Activated CD8-positive, alpha-beta memory T cell treated with anti-CD3 and anti-CD28 coated beads, Interleukin-2, amount 50 U/mL, for 4 hours (primary cell): ENCODE data around the gene SLC5A2.

ENCODE experiments used
- DNase-seq: peaks from one replicate; pipeline ENCODE4 v3.0.0-alpha.2; 2020

Gene SLC5A2

DNA sequence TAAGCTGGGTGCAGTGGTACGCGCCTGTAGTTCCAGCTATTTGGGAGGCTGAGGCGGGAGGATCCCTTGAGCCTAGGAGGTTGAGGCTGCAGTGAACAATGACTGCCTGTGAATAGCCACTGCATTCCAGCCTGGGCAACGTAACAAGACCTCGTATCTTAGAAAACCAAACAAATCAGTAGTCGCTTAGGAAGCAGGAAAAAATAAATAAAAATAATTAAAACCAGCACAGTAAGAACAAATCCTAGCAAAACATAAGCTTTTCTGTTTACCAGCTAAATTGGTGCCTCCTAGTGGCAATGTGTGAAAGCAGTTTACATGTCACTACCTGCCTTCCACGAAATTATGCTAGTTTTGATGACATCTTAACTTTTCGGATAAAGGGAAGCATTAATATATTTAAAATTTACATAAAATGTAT is 22.3 kb upstream of the SLC5A2 start:
- DNase-seq = no peak

DNA sequence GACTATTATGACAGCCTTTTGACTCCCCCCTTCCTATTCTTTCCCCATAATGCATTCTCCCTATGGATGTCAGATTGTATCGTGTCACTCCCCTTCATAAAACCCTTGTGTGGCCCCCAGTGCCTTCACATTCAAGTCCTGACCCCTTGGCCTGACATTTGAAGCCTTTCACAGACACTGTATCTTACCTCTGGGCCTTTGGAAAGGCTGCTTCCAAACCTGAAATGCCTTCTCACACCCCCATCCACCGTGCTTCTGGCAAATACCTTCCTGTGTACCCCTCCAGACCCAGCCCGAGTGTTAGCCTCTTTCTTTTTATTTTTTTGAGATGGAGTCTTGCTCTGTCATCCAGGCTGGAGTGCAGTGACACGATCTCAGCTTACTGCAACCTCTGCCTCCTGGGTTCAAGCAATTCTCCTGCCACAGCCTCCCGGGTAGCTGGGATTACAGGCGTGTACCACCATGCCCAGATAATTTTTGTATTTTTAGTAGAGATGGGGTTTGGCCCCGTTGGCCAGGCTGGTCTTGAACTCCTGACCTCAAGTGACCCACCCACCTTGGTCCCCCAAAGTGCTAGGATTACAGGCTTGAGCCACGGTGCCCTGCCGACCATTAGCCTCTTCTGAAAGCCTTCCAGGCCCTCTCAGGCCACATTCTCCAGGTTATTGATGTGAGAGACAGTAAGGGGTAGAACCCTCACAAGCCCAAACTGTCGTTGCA is 21.6 kb upstream of the SLC5A2 start:
- DNase-seq = no peak

DNA sequence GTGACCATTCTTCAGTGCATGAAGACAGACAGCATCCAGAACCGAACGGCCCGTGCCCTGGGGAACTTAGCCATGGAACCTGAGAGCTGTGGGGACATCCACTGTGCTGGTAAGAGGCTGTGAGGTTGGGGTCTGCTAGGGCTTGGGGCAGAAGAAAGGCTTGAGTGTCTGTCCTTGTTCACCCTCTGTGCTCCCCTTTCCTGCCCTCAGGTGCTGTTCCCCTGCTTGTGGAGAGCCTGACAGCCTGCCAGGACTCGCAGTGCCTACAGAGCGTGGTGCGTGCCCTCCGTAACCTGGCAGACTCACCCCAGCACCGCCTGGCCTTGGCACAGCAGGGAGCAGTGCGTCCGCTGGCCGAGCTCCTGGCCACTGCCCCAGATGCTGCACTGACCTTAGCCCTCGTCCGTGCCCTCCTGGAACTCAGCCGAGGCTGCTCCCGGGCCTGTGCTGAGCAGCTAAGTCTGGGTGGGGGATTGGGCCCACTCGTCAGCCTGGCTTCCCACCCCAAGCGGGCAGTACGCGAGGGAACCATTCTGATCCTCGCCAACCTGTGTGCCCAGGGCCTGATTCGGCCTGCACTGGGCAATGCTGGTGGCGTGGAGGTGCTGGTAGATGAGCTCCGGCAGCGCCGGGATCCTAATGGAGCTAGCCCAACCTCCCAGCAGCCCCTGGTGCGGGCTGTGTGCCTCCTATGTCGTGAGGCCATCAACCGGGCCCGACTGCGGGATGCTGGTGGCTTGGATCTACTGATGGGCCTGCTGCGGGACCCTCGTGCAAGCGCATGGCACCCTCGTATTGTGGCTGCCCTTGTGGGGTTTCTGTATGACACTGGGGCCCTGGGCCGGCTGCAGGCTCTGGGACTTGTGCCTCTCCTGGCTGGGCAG is 20.8 kb upstream of the SLC5A2 start:
- DNase-seq = no peak

- no peak for DNase-seq
Observed at GRCh38 chr16:31464348-31464769, 18.6 kb upstream of the SLC5A2 start.

GRCh38 chr16:31464781-31465260 is 18.1 kb upstream of the SLC5A2 start:
- no peak for DNase-seq

- no peak for DNase-seq
Observed at GRCh38 chr16:31465788-31466370, 17.0 kb upstream of the SLC5A2 start.

DNA sequence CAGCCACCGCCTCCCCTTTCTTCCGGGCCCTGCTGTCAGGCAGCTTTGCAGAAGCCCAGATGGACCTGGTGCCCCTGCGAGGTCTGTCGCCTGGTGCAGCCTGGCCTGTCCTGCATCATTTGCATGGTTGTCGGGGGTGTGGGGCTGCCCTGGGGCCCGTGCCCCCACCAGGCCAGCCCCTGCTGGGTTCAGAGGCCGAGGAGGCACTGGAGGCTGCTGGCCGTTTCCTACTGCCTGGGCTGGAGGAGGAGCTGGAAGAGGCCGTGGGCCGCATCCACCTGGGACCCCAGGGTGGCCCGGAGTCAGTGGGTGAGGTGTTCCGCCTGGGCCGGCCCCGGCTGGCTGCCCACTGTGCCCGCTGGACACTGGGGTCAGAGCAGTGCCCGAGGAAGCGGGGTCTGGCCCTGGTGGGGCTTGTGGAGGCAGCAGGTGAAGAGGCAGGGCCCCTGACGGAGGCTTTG is 16.5 kb upstream of the SLC5A2 start:
- no peak for DNase-seq

- no peak for DNase-seq
Observed at GRCh38 chr16:31467151-31467773, 15.7 kb upstream of the SLC5A2 start.

DNA sequence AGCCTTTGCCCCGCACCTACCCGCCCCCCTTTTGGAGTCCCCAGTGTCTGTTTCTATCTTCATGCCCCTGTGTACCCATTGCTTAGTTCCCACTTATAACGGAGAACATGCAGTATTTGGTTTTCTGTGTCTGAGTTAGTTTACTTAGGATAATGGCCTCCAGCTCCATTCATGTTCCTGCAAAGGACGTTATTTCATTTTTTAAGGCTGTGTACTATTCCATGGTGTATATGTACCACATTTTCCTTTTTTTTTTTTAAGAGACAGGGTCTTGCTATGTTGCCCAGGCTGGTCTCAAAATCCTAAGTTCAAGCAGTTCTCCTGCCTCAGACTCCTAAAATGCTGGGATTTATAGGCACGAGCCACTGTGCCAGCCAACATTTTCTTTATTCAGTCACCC is 15.1 kb upstream of the SLC5A2 start:
- DNase-seq = no peak

DNA sequence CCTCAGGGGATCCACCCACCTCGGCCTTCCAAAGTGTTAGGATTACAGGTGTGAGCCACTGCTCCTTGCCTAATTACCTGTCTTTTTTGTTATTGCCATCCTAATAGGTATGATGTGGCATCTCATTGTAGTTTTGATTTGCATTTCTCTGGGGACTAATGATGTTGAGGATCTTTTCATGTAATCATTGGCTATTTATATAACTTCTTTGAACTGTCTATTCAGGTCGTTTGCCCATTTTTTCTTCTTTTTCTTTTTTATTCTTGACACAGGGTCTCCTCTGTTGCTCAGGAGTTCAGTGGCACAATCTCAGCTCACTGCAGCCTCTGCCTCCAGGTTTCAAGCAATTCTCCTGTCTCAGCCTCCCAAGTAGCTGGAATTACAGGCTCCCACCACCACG is 12.3 kb upstream of the SLC5A2 start:
- no peak for DNase-seq

- no peak for DNase-seq
Observed at GRCh38 chr16:31471241-31471874, 11.6 kb upstream of the SLC5A2 start.

- no peak for DNase-seq
Observed at GRCh38 chr16:31471875-31472708, 10.8 kb upstream of the SLC5A2 start, which contains the start of gene TGFB1I1. Gene TGFB1I1 (plus strand): TSS chr16:31472152. CDS start chr16:31472189, 37 bp downstream.

DNA sequence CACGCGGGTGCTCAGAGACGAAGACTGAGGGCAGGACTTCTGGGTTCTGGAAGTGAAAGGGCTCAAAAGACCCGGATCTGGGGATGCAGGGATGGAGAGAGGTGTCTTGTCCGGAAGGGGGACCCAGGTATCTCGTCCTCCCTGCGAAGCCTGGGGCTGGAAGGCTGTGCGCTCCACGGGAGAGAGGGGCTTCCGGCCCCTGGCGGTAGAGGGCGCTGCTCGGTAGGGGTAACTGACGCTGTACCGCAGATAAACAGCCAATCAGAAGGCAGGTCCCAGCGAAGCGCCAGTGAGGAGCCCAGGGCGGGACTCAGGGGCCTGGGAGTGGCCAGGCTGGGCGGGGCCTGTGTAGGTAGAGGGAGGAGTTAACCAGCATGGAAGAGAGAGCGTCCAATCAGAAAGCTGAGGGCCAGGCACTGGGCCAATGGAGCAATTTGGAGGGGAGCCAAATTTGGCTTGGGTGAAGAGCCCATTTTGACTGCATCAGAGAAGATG is 10.2 kb upstream of the SLC5A2 start:
- DNase-seq = no peak

DNA sequence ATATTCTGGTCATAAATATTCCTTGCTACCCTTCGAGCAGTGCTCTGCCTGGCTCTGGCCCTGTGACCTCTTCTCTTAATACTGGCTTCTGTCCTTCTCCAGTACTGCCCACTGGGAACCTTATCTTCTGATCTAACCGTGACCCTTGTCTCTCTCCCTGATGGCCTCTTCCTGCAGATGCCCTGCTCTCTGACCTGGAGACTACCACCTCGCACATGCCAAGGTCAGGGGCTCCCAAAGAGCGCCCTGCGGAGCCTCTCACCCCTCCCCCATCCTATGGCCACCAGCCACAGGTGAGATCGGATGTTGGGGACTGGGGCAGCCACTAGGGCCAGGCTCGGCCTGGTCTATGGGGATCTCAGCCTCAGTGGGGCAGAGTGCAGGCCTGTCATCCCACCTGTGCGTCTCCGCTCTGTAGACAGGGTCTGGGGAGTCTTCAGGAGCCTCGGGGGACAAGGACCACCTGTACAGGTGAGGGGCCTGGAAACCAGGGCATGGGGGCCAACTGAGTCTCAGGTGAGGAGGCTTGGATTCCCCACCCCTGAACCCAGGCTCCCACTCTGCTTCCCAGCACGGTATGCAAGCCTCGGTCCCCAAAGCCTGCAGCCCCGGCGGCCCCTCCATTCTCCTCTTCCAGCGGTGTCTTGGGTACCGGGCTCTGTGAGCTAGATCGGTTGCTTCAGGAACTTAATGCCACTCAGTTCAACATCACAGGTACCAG is 9.5 kb upstream of the SLC5A2 start:
- no peak for DNase-seq

- no peak for DNase-seq
Observed at GRCh38 chr16:31474173-31474714, 8.7 kb upstream of the SLC5A2 start.

- no peak for DNase-seq
Observed at GRCh38 chr16:31474773-31475738, 7.9 kb upstream of the SLC5A2 start.

DNA sequence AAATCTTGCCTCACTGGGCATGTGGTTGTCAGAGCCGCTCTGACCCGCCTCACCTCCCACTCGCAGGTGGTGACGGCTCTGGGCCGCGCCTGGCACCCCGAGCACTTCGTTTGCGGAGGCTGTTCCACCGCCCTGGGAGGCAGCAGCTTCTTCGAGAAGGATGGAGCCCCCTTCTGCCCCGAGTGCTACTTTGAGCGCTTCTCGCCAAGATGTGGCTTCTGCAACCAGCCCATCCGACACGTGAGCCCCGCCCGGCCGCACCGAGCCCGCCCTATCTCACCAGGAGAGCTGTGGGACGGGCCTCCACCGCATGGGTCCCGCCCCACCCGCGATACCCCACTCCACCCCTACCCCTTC is 7.0 kb upstream of the SLC5A2 start:
- DNase-seq = no peak

- DNase-seq = peak; percentile 90
Observed at GRCh38 chr16:31476303-31477219, 6.4 kb upstream of the SLC5A2 start.
